IMR-90 (cell line): ENCODE data around the gene CDKL4.

Source experiments
- BHLHE40 ChIP-seq: fragments of 150-350 bp; IDR thresholded peaks from 2 replicates; pipeline ENCODE4 v1.6.1; 2016; ENCODE audit warnings: mild to moderate bottlenecking, low read depth, low read length
- CHD1 ChIP-seq: IDR thresholded peaks from 2 replicates; pipeline ENCODE4 v1.6.1; 2012; ENCODE audit warnings: low read depth, low read length, improper control_type of control experiment
- MXI1 ChIP-seq: IDR thresholded peaks from 2 replicates; pipeline ENCODE4 v1.6.1; 2012; ENCODE audit warnings: low read depth, mild to moderate bottlenecking, low read length, moderate library complexity, borderline replicate concordance
- NFE2L2 ChIP-seq: fragments of 150-350 bp; IDR thresholded peaks from 2 replicates; pipeline ENCODE4 v1.6.1; 2016; ENCODE audit warnings: low read depth, mild to moderate bottlenecking, low read length
- POLR2A ChIP-seq: IDR thresholded peaks from 2 replicates; pipeline ENCODE4 v1.6.1; 2012; ENCODE audit warnings: mild to moderate bottlenecking, low read depth, low read length
- TF ChIP-seq, protein P1 (sequence below): conservative IDR thresholded peaks from 2 replicates; pipeline ENCODE4 v1.5.1; 2012; ENCODE audit warnings: mild to moderate bottlenecking, low read depth, low read length, improper control_type of control experiment

DNA sequence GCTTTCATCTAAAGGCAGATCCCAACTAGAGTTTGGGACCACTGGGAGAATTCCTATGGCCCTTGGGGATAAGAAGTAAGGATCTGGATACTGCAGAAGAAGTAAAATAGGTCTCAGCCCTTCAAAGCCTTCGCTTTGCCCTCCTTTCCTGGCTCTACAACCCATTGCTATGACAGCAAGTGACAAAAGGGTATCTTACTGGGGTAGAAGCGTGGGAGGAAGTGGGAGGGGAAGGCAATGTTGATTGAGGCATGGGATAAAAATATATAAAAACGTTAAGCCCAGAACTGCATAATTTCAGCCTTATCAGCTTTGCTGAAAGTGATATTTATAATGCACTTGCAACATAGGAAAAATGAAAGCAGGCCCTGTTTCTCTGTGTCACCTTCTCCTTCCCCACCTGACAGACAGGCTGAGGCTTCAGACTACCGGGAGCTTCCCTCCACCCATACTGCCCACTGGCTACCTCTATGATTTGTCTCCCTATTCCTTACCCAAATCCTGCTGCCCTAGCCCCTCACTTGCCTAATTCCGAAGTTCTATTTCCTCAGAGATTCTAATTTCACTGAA lies 108.0 kb downstream of the CDKL4 start:
- TF ChIP-seq, protein P1, sequence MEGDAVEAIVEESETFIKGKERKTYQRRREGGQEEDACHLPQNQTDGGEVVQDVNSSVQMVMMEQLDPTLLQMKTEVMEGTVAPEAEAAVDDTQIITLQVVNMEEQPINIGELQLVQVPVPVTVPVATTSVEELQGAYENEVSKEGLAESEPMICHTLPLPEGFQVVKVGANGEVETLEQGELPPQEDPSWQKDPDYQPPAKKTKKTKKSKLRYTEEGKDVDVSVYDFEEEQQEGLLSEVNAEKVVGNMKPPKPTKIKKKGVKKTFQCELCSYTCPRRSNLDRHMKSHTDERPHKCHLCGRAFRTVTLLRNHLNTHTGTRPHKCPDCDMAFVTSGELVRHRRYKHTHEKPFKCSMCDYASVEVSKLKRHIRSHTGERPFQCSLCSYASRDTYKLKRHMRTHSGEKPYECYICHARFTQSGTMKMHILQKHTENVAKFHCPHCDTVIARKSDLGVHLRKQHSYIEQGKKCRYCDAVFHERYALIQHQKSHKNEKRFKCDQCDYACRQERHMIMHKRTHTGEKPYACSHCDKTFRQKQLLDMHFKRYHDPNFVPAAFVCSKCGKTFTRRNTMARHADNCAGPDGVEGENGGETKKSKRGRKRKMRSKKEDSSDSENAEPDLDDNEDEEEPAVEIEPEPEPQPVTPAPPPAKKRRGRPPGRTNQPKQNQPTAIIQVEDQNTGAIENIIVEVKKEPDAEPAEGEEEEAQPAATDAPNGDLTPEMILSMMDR, result no peak
- TF ChIP-seq NFE2L2, result no peak
- no peak for TF ChIP-seq BHLHE40
- no peak for TF ChIP-seq CHD1
- TF ChIP-seq POLR2A, result no peak
- no peak for TF ChIP-seq MXI1
